Kidney (tissue), 14 donors: Measurements from ENCODE around the gene PARVB. TPM values are rescaled to one million over a fixed set of nuclear protein-coding genes. Genes with fewer than 3 reads are reported as not detected.
A peak's percentile ranks its signal among the peaks of the same experiment; 100 is the strongest.

Experiments
- DNase-seq, 5 donors: peaks; one replicate each; pipeline ENCODE4 v3.0.0-alpha.2; 2013 to 2020
- FAIRE-seq: peaks from 2 replicates; lab custom pipeline; 2012; peaks lifted over from hg19 to GRCh38; lab: Jason Lieb, UNC
- H3K27ac ChIP-seq, 2 donors: one replicate each; pipeline ENCODE4 v1.7.0; 2013; ENCODE audit warnings: low read depth in 2 of 2, low read length in 2 of 2, inconsistent platforms in 1 of 2
- H3K27me3 ChIP-seq: one replicate; pipeline ENCODE4 v1.7.1; 2013; ENCODE audit warnings: low read length, inconsistent platforms; ENCODE audit not compliant: control insufficient read depth, insufficient read depth
- H3K36me3 ChIP-seq, 3 donors: one replicate each; pipeline versions ENCODE4 v1.7.0 to v1.7.1; 2013; ENCODE audit warnings: low read length in 3 of 3, control low read depth in 1 of 3, inconsistent platforms in 1 of 3; ENCODE audit not compliant: insufficient read depth in 3 of 3, control insufficient read depth in 2 of 3
- H3K4me1 ChIP-seq, 3 donors: one replicate each; pipeline versions ENCODE4 v1.7.0 to v1.7.1; 2013; ENCODE audit warnings: low read length in 3 of 3, inconsistent platforms in 1 of 3, low read depth in 1 of 3; ENCODE audit not compliant: control insufficient read depth in 2 of 3, insufficient read depth in 2 of 3
- H3K4me3 ChIP-seq, 3 donors: one replicate each; pipeline versions ENCODE4 v1.7.0 to v1.8.1; 2013; ENCODE audit warnings: low read length in 3 of 3, control low read depth in 1 of 3, inconsistent platforms in 1 of 3
- H3K9ac ChIP-seq, 3 donors: one replicate each; pipeline versions ENCODE4 v1.7.0 to v1.7.1; 2013; ENCODE audit warnings: low read length in 3 of 3, control low read depth in 1 of 3, inconsistent platforms in 1 of 3
- H3K9me3 ChIP-seq, 3 donors: one replicate each; pipeline versions ENCODE4 v1.7.0 to v1.7.1; 2013; ENCODE audit warnings: low read length in 3 of 3, control low read depth in 1 of 3, inconsistent platforms in 1 of 3; ENCODE audit not compliant: control insufficient read depth in 2 of 3, insufficient read depth in 1 of 3
- intact Hi-C: fragments of 100-400 bp; cut with DNase I; formaldehyde crosslinking; loops from one replicate; pipeline ENCODE4 v1.11.1; 2022
- polyA plus RNA-seq: library from polyadenylated mRNA; stranded (reverse); fragments of 350-450 nt; fragmentation: Illumina TruSeq; extraction: RNeasy Lipid Tissue Mini Kit (QIAGEN cat#74804); gene quantifications from one replicate; pipeline ENCODE4 v1.2.3, GENCODE V29; 2014; ENCODE audit warnings: low read depth, low replicate concordance; ENCODE audit not compliant: insufficient read depth
- total RNA-seq: library from RNA; stranded (reverse); fragmentation: NEBNext Ultra II Directional; extraction: Animal tissue kit (Norgen Biotek cat#: 25700); gene quantifications from one replicate; pipeline ENCODE4 v1.2.1, GENCODE V29; 2021
- TF ChIP-seq, protein P1 (sequence below): IDR thresholded peaks from 3 replicates; pipeline ENCODE4 v1.5.1; 2012; ENCODE audit warnings: mild to moderate bottlenecking, moderate library complexity, borderline replicate concordance; ENCODE audit not compliant: insufficient read depth; ENCODE audit errors: extremely low read depth
- donor health status: control.
- donor health status: control.
- donor health status: control.
- donor health status: control.
- donor health status: control.
- donor health status: DM: yes; HTN: yes; CAD: no.
- donor health status: Normal renal cell carcinoma (clear cell type).

The PARVB gene
- total and polyA plus RNA-seq, 2 donors from 2014 or later: 32.9 to 51.1 TPM

- no peak for FAIRE-seq
- no peaks in the 10 kb centered on the region for H3K4me1 ChIP-seq
- no peak overlapping the region for H3K9ac ChIP-seq
- DNase-seq: peak in 1 of 5 donors; percentile 7
- no peak overlapping the region for H3K4me3 ChIP-seq
- peaks cover 0 to 4% (median 0%) of the 10 kb centered on the region in 3 donors for H3K9me3 ChIP-seq
- H3K27me3 ChIP-seq: no peaks in the 10 kb centered on the region
- intact Hi-C loops: no loop called here
- peaks cover 0 to 2% (median 0%) of the 10 kb centered on the region in 3 donors for H3K36me3 ChIP-seq
- no peak overlapping the region for H3K27ac ChIP-seq
- TF ChIP-seq, protein P1, sequence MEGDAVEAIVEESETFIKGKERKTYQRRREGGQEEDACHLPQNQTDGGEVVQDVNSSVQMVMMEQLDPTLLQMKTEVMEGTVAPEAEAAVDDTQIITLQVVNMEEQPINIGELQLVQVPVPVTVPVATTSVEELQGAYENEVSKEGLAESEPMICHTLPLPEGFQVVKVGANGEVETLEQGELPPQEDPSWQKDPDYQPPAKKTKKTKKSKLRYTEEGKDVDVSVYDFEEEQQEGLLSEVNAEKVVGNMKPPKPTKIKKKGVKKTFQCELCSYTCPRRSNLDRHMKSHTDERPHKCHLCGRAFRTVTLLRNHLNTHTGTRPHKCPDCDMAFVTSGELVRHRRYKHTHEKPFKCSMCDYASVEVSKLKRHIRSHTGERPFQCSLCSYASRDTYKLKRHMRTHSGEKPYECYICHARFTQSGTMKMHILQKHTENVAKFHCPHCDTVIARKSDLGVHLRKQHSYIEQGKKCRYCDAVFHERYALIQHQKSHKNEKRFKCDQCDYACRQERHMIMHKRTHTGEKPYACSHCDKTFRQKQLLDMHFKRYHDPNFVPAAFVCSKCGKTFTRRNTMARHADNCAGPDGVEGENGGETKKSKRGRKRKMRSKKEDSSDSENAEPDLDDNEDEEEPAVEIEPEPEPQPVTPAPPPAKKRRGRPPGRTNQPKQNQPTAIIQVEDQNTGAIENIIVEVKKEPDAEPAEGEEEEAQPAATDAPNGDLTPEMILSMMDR: no peak
These were observed 96.2 kb downstream of the PARVB start for GRCh38 chr22:44120314-44120704.

DNA sequence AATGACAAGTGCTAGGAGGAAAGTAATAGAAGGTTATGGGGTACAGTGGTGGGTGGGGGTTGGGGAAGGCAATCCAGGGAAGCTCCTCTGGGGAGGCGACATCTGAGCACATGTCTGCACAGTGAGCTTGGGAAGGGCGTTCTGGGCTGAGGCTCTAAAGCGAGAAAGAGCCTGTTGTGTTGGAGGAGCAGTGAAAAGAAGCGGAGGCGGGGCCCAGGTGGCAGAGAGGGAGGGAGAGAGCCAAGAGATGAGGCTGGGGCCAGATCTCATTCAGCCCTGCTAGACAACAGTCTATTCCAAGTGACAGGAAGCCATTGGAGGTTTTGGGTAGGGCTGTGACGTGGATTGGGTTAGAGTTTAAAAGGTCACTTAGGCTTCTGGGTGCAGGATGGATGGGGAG, 101.3 kb downstream of the PARVB start:
- TF ChIP-seq, protein P1: no peak
- intact Hi-C loops: no loop called here
- H3K27ac ChIP-seq: no peak overlapping the region
- peaks cover 0 to 2% (median 0%) of the 10 kb centered on the region in 3 donors for H3K4me1 ChIP-seq
- H3K9me3 ChIP-seq: peaks cover 0 to 15% (median 0%) of the 10 kb centered on the region in 3 donors
- H3K36me3 ChIP-seq: no peaks in the 10 kb centered on the region
- peak in 1 of 5 donors; percentile 12 for DNase-seq
- no peak for FAIRE-seq
- no peak overlapping the region for H3K9ac ChIP-seq
- no peak overlapping the region for H3K4me3 ChIP-seq
- no peaks in the 10 kb centered on the region for H3K27me3 ChIP-seq

DNA sequence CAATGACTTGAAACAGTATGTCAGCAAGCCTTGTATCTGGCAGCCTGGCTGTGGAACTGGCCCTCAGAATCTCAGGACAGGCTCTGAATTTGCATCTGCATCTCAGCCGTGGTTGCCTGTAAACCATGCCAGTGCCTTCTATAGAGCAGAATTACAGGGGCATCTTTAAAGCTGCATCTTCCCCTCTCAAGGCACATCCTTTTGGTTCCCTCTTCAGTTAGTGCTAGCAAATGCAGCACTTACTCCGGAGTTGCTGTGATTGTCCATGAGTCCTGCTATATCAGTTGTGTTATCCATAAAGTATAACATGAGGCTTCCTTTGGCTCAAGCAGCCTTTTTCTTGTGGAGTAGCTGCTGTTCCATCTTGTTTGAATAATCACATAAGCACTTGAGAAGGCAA, 102.7 kb downstream of the PARVB start:
- FAIRE-seq (no peak), DNase-seq (no peak)
- Histone ChIP-seq H3K27ac (no peak overlapping the region), H3K27me3 (no peaks in the 10 kb centered on the region), H3K9me3 (peaks cover 0 to 11% (median 0%) of the 10 kb centered on the region in 3 donors), H3K9ac (no peak overlapping the region), H3K4me1 (peaks cover 0 to 2% (median 0%) of the 10 kb centered on the region in 3 donors), H3K36me3 (no peaks in the 10 kb centered on the region), H3K4me3 (no peak overlapping the region)
- intact Hi-C loops: no loop called here
- TF ChIP-seq, protein P1: no peak

- Histone ChIP-seq H3K4me3 (no peak overlapping the region), H3K36me3 (no peaks in the 10 kb centered on the region), H3K27me3 (no peaks in the 10 kb centered on the region), H3K4me1 (peaks cover 0 to 2% (median 0%) of the 10 kb centered on the region in 3 donors), H3K27ac (no peak overlapping the region), H3K9me3 (peaks cover 0 to 11% (median 0%) of the 10 kb centered on the region in 3 donors), H3K9ac (no peak overlapping the region)
- no peak for FAIRE-seq
- TF ChIP-seq, protein P1: no peak
- intact Hi-C loops: no loop called here
- DNase-seq: peak in 1 of 5 donors; percentile 11
These were observed 103.3 kb downstream of the PARVB start for GRCh38 chr22:44127356-44127755.
